NCI-H2107 (cell line): ENCODE results near the gene PCDH11Y.
"Not testable (repeated sequence)": the region's sequence is repeated elsewhere in the genome, so short reads cannot be mapped to it uniquely, and the experiment has no call there.

ENCODE experiments used
- DNase-seq: peaks from one replicate; lab custom pipeline; 2025; lab: John Stamatoyannopoulos, UW

Gene PCDH11Y, protein sequence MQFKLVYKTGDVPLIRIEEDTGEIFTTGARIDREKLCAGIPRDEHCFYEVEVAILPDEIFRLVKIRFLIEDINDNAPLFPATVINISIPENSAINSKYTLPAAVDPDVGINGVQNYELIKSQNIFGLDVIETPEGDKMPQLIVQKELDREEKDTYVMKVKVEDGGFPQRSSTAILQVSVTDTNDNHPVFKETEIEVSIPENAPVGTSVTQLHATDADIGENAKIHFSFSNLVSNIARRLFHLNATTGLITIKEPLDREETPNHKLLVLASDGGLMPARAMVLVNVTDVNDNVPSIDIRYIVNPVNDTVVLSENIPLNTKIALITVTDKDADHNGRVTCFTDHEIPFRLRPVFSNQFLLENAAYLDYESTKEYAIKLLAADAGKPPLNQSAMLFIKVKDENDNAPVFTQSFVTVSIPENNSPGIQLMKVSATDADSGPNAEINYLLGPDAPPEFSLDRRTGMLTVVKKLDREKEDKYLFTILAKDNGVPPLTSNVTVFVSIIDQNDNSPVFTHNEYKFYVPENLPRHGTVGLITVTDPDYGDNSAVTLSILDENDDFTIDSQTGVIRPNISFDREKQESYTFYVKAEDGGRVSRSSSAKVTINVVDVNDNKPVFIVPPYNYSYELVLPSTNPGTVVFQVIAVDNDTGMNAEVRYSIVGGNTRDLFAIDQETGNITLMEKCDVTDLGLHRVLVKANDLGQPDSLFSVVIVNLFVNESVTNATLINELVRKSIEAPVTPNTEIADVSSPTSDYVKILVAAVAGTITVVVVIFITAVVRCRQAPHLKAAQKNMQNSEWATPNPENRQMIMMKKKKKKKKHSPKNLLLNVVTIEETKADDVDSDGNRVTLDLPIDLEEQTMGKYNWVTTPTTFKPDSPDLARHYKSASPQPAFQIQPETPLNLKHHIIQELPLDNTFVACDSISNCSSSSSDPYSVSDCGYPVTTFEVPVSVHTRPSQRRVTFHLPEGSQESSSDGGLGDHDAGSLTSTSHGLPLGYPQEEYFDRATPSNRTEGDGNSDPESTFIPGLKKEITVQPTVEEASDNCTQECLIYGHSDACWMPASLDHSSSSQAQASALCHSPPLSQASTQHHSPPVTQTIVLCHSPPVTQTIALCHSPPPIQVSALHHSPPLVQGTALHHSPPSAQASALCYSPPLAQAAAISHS (N-terminal part only)

DNA sequence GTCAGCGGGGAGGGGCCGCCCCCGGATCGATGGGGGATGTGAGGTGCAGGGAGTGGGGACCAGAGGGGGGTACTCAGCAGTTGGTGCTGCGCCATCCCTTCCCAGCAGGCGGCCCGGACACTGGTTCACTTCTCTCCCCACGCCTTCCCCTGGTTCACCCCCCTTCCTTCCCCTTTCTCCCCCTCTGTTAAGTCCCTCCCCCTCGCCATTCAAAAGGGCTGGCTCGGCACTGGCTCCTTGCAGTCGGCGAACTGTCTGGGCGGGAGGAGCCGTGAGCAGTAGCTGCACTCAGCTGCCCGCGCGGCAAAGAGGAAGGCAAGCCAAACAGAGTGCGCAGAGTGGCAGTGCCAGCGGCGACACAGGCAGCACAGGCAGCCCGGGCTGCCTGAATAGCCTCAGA is at the start of gene PCDH11Y:
TSS of gene PCDH11Y (plus strand) at position 240 of the 400 bp plus-strand sequence. CDS start 56,804 bp downstream, outside the sequence.
- not testable (repeated sequence) for DNase-seq

DNA sequence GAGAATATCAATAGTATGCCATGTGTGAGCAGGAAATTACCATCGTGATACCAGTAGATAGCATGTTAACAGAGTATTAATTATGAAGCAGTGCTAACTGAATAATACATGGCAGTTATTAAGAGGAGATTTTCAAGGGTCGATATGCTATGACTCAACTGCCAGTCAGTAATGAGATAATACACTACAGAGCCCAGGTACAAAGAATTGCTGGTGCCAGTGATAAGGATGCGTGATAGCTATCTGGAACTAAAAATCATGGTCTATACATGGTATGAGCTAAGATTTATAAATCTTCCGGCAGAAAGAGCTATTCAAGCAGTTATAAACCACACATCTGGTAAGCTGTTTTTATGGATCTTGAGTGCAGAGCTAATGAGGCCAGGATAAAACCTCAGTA is 32.2 kb upstream of the PCDH11Y start:
- not testable (repeated sequence) for DNase-seq

DNA sequence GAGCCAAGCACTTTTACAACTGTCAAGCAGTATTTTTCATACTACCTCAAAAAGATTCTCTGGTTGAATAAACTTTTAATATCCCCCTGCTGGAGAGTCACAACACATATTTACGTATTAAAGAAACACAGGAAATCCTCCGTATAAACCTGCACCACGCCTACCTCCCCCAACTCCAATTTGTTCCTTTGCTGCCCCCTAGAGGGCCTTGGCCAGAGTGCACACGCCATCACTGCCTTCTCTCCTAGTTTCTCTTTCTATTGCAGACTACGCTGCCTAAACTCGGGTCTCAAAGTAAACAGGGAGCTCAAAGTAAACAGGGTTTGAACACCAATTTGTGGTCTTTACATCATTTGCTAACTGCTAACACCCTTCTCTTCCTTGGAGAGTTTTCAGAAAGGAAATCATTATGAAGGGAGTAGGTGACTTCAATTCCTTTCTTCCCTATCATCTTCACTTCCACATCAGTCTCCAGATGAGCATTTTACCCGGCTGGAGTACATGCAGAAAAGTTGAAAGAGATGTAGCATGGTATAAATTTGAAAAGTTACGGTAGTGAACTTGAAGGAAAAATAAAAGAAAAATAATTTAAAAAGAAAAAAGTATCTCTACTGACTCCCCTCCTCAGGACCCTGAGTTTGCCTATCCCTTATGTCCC is 8.2 kb upstream of the PCDH11Y start:
- DNase-seq = not testable (repeated sequence)

DNA sequence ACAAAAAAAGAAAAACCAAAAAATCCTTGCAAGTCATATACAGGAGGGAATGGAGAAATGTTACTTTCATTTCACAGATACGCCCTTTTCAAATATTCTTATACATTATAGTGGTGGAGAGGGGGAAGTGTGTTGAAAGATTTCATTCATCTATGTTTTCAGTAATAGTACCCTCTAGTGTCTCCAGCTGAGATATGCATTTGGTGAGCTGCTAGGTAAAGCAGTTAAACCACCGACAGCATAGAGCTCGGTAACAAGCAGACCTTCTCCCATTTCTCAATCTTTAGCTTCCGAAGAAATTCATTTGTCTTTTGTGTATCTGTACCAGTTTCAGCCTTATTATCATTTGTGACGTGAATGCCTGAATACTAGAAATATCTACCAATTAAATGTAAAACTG is 5.2 kb upstream of the PCDH11Y start:
- DNase-seq = not testable (repeated sequence)

DNA sequence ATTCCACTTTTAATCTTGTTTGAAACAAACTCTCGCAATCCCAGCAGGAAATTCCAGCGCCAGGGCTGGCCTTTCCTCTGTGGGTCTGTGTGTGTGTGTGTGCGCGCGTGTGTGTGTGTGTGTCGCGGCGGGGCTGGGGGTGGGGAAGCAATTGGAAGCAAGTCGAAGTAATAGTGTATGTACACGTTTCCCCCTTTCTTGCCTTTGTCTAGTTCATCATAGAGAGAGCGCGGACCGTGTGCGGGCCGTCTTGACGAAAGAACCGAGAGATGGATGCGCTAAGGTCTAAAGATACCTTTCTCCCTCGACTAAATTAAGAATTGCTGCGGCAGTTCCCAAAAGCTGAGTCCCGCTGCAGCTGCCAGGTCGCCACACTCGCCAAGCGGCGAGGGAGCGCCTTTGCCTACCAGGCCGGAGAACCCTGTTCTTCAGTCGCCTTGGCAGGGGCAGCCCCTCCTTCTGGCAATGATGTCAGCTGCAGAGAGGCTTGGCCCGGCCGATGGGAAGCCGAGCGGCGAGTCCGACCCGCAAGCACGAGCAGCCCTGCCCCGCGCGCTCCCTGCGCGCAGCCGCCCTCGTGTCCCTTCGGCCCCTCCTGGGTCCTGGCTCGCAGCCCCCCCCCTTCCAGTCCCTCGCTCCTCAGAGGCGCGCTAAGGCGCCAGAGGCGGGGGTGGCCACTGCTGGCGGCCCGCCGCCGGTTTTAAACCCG is 2.5 kb downstream of the PCDH11Y start:
- DNase-seq = not testable (repeated sequence)

DNA sequence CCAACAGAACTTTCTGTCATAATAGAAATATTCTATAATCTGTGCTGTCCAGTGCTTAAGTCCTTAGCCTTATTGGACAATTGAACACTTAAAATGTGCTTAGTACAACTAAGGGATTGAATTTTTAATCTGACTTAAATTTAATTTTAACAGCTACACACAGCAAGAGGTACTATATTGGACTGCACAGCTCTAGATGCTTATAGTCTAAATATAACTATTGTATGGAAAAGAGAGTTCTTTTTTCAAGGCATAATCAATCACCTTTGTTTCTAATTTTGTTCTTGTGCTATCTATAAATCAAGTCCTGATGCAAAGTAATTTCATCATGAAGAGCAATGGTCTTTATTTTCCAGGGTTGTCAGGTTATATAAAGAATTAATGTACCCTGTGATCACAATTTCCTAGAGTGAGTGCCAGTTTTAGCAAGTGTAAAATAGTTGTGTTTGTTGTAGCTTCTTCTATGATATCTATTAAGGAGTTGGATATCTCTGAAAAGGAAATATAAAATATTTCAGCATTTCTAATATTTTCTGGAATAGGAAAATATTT is 39.0 kb downstream of the PCDH11Y start:
- DNase-seq = not testable (repeated sequence)

DNA sequence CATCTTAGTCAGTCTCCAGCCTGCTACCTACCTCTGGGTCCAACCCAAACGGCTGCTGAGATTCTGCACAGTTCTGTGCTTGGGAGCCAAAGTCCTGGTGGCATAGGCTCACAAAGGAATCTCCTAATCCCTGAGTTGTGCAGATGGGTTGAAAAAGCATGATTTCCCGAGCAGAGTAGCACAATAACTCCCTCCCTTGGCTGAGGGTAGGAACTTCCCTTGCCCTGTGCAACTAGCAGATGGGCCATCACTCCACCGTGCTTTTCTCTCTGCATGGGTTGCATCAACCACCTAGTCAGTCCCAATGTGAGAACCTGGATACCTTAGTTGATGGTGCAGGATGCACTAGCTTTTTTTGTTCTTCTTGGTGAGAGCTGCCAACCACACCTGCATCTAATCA is 82.9 kb downstream of the PCDH11Y start:
- DNase-seq = not testable (repeated sequence)

DNA sequence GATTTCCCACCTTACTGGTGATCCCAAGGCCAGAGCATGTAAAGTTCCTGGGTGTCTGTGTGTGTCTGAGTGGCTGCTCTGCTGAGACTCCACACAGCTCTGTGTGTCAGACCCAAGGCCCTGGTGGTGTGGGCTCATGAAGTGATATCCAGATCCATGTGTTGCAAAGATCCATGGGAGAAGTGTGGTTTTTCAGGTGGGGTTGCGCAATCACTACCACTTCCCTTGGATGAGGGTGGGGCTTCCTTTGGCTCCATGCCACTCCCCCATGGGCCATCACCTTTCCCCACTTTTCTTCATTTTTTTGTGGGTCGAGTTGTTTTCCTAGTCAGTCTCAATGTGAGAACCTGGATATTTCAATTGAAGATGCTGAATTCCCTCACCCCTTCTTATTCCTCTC is 182.9 kb downstream of the PCDH11Y start:
- not testable (repeated sequence) for DNase-seq

DNA sequence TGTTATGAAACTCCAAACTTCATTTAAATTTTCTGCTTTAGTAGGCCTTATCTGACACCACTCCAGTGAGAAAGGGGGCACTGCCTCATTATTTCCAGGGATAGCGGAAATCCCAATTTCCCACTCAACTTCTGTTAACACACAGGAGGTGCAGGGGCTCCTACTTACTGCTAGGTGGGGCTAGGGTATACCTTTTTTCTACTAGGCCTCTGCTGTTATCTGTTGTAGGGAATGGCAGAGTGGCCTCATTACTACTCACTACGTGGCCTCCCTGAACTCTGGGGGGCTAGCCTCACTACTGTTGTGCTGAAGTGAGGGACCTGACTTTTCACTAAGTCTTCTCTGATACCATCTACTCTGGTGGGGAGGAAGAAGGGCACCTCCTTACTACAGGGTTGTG is 215.0 kb downstream of the PCDH11Y start:
- not testable (repeated sequence) for DNase-seq

DNA sequence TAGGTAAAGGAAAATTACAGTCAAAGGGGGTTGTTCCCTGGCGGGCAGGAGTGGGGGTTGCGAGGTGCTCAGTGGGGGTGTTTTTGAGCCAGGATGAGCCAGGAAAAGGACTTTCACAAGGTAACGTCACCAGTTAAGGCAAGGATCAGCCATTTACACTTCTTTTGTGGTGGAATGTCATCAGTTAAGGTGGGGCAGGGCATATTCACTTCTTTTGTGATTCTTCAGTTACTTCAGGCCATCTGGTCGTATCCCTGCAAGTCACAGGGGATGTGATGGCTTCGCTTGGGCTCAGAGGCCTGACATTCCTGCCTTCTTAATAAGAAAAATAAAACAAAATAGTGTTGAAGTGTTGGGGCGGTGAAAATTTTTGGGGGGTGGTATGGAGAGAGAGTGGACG is 324.8 kb downstream of the PCDH11Y start:
- DNase-seq = not testable (repeated sequence)

DNA sequence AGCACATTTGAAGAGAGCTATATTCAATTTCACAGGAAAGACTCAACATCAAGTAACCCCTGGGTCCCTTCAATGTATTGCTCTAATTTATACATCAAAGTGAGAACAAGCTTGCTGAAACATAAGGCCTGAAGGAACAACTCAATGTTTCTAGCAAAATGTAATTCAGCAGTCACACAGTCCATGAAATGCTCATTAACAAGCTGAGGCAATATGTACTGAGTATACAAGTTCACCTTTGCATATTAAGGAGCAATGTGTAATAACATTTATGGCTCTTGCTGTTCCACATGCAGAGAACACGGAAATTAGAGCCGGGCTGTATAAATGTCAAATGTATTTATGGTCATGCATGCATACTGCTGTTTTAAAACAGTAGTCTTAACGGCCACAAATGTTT is 342.1 kb downstream of the PCDH11Y start:
- DNase-seq = not testable (repeated sequence)

DNA sequence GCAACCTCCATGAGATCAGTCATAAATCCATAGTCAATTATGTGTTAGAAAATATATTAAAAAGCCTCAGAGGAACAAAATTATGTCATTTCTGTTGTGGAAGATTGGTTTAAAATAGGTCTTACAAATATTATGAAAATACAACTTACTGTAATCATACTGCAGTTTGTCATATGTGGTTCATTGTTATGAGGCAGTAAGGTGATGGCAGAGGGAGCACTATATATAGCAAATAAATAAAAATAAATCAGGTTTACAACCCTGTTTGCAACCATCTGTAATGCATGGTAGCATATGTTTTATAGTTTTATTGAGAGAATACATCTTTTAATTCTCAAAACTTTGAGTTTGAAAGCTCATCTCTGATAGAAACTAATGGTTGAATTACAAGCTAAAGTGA is 543.6 kb downstream of the PCDH11Y start:
- DNase-seq = not testable (repeated sequence)

DNA sequence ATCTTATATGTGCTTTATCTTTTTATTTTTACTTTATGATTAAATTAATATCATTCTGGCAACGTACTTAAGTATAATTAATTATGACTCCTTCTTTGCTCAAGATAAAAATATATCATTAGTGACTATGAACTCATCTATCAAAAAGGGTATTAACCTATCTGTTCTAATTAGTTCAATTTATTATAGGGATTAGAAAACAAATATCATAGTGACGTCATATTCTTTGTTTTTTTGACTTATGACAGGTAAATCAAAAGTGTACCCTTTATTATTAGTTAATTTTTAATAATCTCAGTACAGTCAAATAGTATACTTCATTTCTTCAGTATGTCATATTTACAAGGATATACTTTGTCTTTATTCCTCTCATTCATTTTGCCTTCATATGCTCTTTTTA is 638.5 kb downstream of the PCDH11Y start:
- DNase-seq = not testable (repeated sequence)

DNA sequence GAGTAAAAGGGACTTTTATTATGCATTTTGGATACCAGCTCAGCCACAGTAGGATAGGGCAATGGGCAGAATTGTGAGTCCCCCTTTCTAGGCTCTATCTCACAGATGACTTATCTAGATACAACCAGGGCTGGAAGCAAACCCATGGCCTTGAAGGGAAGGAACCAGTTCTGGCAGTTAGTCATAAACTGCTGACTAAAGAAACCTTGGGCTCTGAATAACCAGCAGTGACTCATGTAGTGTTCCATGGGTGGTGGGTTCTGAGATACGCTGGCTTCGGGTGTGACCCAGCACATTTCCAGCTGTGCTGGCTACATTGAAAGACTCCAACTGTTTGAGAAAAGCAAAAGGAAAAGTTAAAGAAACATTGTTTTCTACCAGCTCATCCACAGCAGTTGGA is 679.2 kb downstream of the PCDH11Y start:
- not testable (repeated sequence) for DNase-seq

DNA sequence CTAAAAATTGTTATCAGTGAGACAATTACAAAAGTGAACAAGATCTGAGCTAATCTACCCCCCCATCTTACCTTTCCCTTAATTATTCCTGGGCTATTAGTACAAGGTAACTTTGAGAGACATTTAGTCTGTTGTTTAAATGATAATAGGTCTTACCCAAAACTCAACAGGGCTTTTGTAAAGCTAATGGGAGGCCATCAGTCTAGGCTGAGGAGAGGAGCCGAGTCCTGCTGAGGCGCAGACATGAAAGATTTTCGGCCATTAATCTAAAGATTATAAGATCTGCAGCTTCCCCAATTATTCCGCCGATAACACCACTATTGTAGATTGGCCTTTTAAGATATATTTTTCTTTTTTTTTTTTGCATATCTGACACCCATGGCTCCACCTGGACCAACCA is 708.6 kb downstream of the PCDH11Y start:
- not testable (repeated sequence) for DNase-seq

DNA sequence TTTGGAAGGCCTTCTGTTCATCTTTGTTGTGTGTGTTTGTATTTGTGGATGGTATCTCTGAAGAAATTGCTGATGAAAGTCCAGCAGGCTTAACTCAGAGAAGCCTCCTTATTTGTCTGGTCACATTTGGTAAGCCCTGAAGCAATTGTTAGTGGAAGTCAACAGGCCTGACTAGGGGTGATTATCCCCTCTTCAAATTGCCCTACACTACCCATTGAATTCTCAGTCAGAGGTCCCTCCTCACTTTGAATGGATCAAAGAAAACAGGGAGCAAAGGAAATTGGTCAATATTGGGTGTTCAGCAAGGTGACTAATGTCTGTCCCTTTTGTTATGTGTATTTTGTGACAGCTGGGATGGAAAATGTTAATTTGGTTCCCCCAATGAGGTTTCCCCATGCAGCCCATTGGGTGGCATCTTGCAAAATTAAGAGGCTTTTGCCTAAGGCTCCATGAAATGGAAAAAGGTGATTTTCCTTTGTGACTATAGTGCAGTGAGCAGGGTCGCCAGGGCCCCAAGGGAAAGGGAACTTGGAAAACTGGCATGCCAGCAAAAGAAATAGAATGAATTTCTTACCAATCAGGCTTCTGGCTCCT is 709.8 kb downstream of the PCDH11Y start:
- DNase-seq = not testable (repeated sequence)

DNA sequence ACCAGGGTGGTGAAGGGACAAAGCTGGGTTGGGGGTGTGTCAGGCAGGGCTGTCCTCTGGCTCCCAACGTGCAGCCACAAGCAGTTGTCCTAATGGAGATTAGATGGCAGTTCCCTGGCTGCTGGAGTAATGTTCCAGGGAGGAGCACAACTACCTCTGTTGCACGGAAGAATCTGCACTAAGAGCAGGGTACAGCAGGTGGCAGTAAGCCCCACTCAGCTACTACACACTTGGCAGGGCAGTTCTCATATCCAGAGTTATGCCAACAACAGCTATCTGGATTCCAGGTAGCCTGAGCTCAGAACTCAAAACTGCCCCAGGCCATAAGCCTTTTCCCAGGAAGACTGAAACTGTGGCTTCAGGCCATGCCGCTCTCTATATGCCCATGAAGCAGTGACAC is 761.3 kb downstream of the PCDH11Y start:
- not testable (repeated sequence) for DNase-seq

DNA sequence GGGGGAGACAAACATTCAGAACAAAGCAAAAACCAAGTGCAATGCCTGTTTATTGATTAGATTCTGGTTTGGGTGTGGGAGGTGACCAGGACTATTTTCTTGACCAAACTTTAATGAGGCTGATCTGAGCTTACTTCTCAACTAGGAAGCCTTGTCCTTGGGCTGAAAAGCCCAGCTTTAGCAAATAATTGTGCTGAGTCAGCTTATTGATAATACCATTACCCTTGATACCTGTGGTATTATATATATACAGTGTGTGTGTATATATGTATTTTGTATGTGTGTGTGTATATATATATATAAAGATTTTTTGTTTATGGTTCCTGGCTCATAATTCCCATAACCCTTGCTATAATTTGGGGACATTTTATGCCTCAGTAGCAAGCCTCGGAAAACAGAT is 776.4 kb downstream of the PCDH11Y start:
- not testable (repeated sequence) for DNase-seq
